Measurements from ENCODE around the gene LHFPL6.

LHFPL6 gene

GRCh38 chr13:39522329-39522728 lies 80.7 kb downstream of the LHFPL6 start:
- no peak for DNase-seq
- no peak overlapping the region for H4K91ac ChIP-seq (ENCODE audit: low read depth, low read length)
- no peak overlapping the region for H2AFZ ChIP-seq (ENCODE audit: insufficient read depth, low read length, poor library complexity)
- H4K8ac ChIP-seq (ENCODE audit: low read depth, low read length) = no peak overlapping the region
- no peaks in the 10 kb centered on the region for H3K9me3 ChIP-seq (ENCODE audit: insufficient read depth, low read depth, low read length)
- H3K4me3 ChIP-seq (ENCODE audit: low read depth, low read length) = no peak overlapping the region
- no peak overlapping the region for H2BK12ac ChIP-seq (ENCODE audit: low read length)
- no peak overlapping the region for H3K27ac ChIP-seq (ENCODE audit: low read depth, low read length)
- H3K79me1 ChIP-seq (ENCODE audit: low read length) = no peaks in the 10 kb centered on the region
- H2AK5ac ChIP-seq (ENCODE audit: low read length) = no peak overlapping the region
- H3K36me3 ChIP-seq (ENCODE audit: control insufficient read depth in 1 of 2, insufficient read depth in 2 of 2, low read length in 2 of 2) = no peaks in the 10 kb centered on the region
- H2BK120ac ChIP-seq (ENCODE audit: insufficient read depth, low read length, poor library complexity) = no peak overlapping the region
- no peaks in the 10 kb centered on the region for H3K79me2 ChIP-seq (ENCODE audit: control insufficient read depth, insufficient read depth, low read length, poor library complexity)
- no peak overlapping the region for H3K4ac ChIP-seq (ENCODE audit: low read depth, low read length)
- H3K14ac ChIP-seq (ENCODE audit: low read length) = no peak overlapping the region
- no peaks in the 10 kb centered on the region for H3K27me3 ChIP-seq (ENCODE audit: insufficient read depth, low read length)
- no peak overlapping the region for H4K12ac ChIP-seq (ENCODE audit: low read depth, low read length)
- peak overlapping the region; percentile 50 for H3K23ac ChIP-seq (ENCODE audit: low read length)
- H3K9ac ChIP-seq (ENCODE audit: low read length) = no peak overlapping the region
- no peak overlapping the region for H3K18ac ChIP-seq (ENCODE audit: low read length)
- H3K4me1 ChIP-seq (ENCODE audit: control insufficient read depth in 1 of 2, insufficient read depth in 2 of 2, low read length in 2 of 2) = no peaks in the 10 kb centered on the region
- no peak overlapping the region for H2BK5ac ChIP-seq (ENCODE audit: low read depth, low read length, poor library complexity)
- no peak overlapping the region for H3K4me2 ChIP-seq (ENCODE audit: low read length)
- no CpG with 5 or more reads among the region's 4 CpGs for WGBS (ENCODE audit: extremely low coverage, insufficient coverage, insufficient read length)

GRCh38 chr13:39521701-39522100 lies 81.3 kb downstream of the LHFPL6 start:
- Histone ChIP-seq H3K18ac (ENCODE audit: low read length) (no peak overlapping the region), H4K8ac (ENCODE audit: low read depth, low read length) (no peak overlapping the region), H3K27ac (ENCODE audit: low read depth, low read length) (no peak overlapping the region), H3K14ac (ENCODE audit: low read length) (no peak overlapping the region), H3K4ac (ENCODE audit: low read depth, low read length) (no peak overlapping the region), H3K23ac (ENCODE audit: low read length) (no peak overlapping the region), H3K9me3 (ENCODE audit: insufficient read depth, low read depth, low read length) (no peaks in the 10 kb centered on the region), H3K9ac (ENCODE audit: low read length) (no peak overlapping the region), H3K36me3 (ENCODE audit: control insufficient read depth in 1 of 2, insufficient read depth in 2 of 2, low read length in 2 of 2) (no peaks in the 10 kb centered on the region), H3K4me1 (ENCODE audit: control insufficient read depth in 1 of 2, insufficient read depth in 2 of 2, low read length in 2 of 2) (no peaks in the 10 kb centered on the region), H3K79me2 (ENCODE audit: control insufficient read depth, insufficient read depth, low read length, poor library complexity) (no peaks in the 10 kb centered on the region), H4K12ac (ENCODE audit: low read depth, low read length) (no peak overlapping the region), H3K27me3 (ENCODE audit: insufficient read depth, low read length) (no peaks in the 10 kb centered on the region), H4K91ac (ENCODE audit: low read depth, low read length) (no peak overlapping the region), H3K79me1 (ENCODE audit: low read length) (no peaks in the 10 kb centered on the region), H2AFZ (ENCODE audit: insufficient read depth, low read length, poor library complexity) (no peak overlapping the region), H2BK120ac (ENCODE audit: insufficient read depth, low read length, poor library complexity) (no peak overlapping the region), H2BK5ac (ENCODE audit: low read depth, low read length, poor library complexity) (no peak overlapping the region), H3K4me3 (ENCODE audit: low read depth, low read length) (no peak overlapping the region), H2BK12ac (ENCODE audit: low read length) (no peak overlapping the region), H3K4me2 (ENCODE audit: low read length) (no peak overlapping the region), H2AK5ac (ENCODE audit: low read length) (no peak overlapping the region)
- WGBS (ENCODE audit: extremely low coverage, insufficient coverage, insufficient read length) = no CpG with 5 or more reads among the region's 4 CpGs
- no peak for DNase-seq

- Histone ChIP-seq H3K14ac (ENCODE audit: low read length) (no peak overlapping the region), H3K27ac (ENCODE audit: low read depth, low read length) (no peak overlapping the region), H3K79me1 (ENCODE audit: low read length) (no peaks in the 10 kb centered on the region), H3K4me2 (ENCODE audit: low read length) (no peak overlapping the region), H3K9me3 (ENCODE audit: insufficient read depth, low read depth, low read length) (no peaks in the 10 kb centered on the region), H3K36me3 (ENCODE audit: control insufficient read depth in 1 of 2, insufficient read depth in 2 of 2, low read length in 2 of 2) (no peaks in the 10 kb centered on the region), H3K4ac (ENCODE audit: low read depth, low read length) (no peak overlapping the region), H2BK5ac (ENCODE audit: low read depth, low read length, poor library complexity) (no peak overlapping the region), H2BK12ac (ENCODE audit: low read length) (no peak overlapping the region), H3K23ac (ENCODE audit: low read length) (no peak overlapping the region), H2AK5ac (ENCODE audit: low read length) (no peak overlapping the region), H3K4me3 (ENCODE audit: low read depth, low read length) (no peak overlapping the region), H3K18ac (ENCODE audit: low read length) (no peak overlapping the region), H4K12ac (ENCODE audit: low read depth, low read length) (no peak overlapping the region), H3K79me2 (ENCODE audit: control insufficient read depth, insufficient read depth, low read length, poor library complexity) (no peaks in the 10 kb centered on the region), H2AFZ (ENCODE audit: insufficient read depth, low read length, poor library complexity) (no peak overlapping the region), H2BK120ac (ENCODE audit: insufficient read depth, low read length, poor library complexity) (no peak overlapping the region), H4K91ac (ENCODE audit: low read depth, low read length) (no peak overlapping the region), H4K8ac (ENCODE audit: low read depth, low read length) (no peak overlapping the region), H3K4me1 (ENCODE audit: control insufficient read depth in 1 of 2, insufficient read depth in 2 of 2, low read length in 2 of 2) (peaks cover 0 to 5% of the 10 kb centered on the region in 2 experiments), H3K27me3 (ENCODE audit: insufficient read depth, low read length) (no peaks in the 10 kb centered on the region), H3K9ac (ENCODE audit: low read length) (no peak overlapping the region)
- no CpG with 5 or more reads among the region's 6 CpGs for WGBS (ENCODE audit: extremely low coverage, insufficient coverage, insufficient read length)
- peak in 1 of 2 donors; percentile 28 for DNase-seq
Observed at GRCh38 chr13:39516096-39516495, 86.9 kb downstream of the LHFPL6 start.

GRCh38 chr13:39515224-39515714 lies 87.7 kb downstream of the LHFPL6 start:
- Histone ChIP-seq H4K8ac (ENCODE audit: low read depth, low read length) (no peak overlapping the region), H2BK12ac (ENCODE audit: low read length) (no peak overlapping the region), H3K18ac (ENCODE audit: low read length) (no peak overlapping the region), H4K12ac (ENCODE audit: low read depth, low read length) (no peak overlapping the region), H3K27me3 (ENCODE audit: insufficient read depth, low read length) (no peaks in the 10 kb centered on the region), H3K4me1 (ENCODE audit: control insufficient read depth in 1 of 2, insufficient read depth in 2 of 2, low read length in 2 of 2) (peaks cover 0 to 5% of the 10 kb centered on the region in 2 experiments), H3K79me1 (ENCODE audit: low read length) (no peaks in the 10 kb centered on the region), H4K91ac (ENCODE audit: low read depth, low read length) (no peak overlapping the region), H2BK5ac (ENCODE audit: low read depth, low read length, poor library complexity) (no peak overlapping the region), H2AK5ac (ENCODE audit: low read length) (no peak overlapping the region), H3K14ac (ENCODE audit: low read length) (no peak overlapping the region), H2AFZ (ENCODE audit: insufficient read depth, low read length, poor library complexity) (no peak overlapping the region), H2BK120ac (ENCODE audit: insufficient read depth, low read length, poor library complexity) (no peak overlapping the region), H3K79me2 (ENCODE audit: control insufficient read depth, insufficient read depth, low read length, poor library complexity) (no peaks in the 10 kb centered on the region), H3K23ac (ENCODE audit: low read length) (no peak overlapping the region), H3K27ac (ENCODE audit: low read depth, low read length) (no peak overlapping the region), H3K4ac (ENCODE audit: low read depth, low read length) (no peak overlapping the region), H3K9ac (ENCODE audit: low read length) (no peak overlapping the region), H3K4me3 (ENCODE audit: low read depth, low read length) (no peak overlapping the region), H3K4me2 (ENCODE audit: low read length) (no peak overlapping the region), H3K36me3 (ENCODE audit: control insufficient read depth in 1 of 2, insufficient read depth in 2 of 2, low read length in 2 of 2) (no peaks in the 10 kb centered on the region), H3K9me3 (ENCODE audit: insufficient read depth, low read depth, low read length) (no peaks in the 10 kb centered on the region)
- WGBS (ENCODE audit: extremely low coverage, insufficient coverage, insufficient read length) = no CpG with 5 or more reads among the region's 7 CpGs
- no peak for DNase-seq

All from trophoblast cell (in vitro differentiated cells and primary cell).